Subcutaneous abdominal adipose tissue (tissue), 5 donors: ENCODE measurements around the gene EARS2.

Experiments used
- H3K27ac ChIP-seq: one replicate; pipeline ENCODE4 v1.7.0; 2013; ENCODE audit warnings: low read depth, mild to moderate bottlenecking, inconsistent platforms, low read length, moderate library complexity
- H3K27me3 ChIP-seq, 5 donors: one replicate each; pipeline ENCODE4 v1.7.0; 2013; ENCODE audit warnings: low read length in 5 of 5, inconsistent platforms in 1 of 5; ENCODE audit not compliant: control insufficient read depth in 5 of 5, insufficient read depth in 4 of 5
- H3K36me3 ChIP-seq, 5 donors: one replicate each; pipeline ENCODE4 v1.7.0; 2013; ENCODE audit warnings: low read length in 5 of 5; ENCODE audit not compliant: control insufficient read depth in 5 of 5, insufficient read depth in 5 of 5
- H3K4me1 ChIP-seq, 5 donors: one replicate each; pipeline ENCODE4 v1.7.0; 2013; ENCODE audit warnings: low read length in 5 of 5, mild to moderate bottlenecking in 3 of 5, moderate library complexity in 1 of 5; ENCODE audit not compliant: control insufficient read depth in 5 of 5, insufficient read depth in 5 of 5
- H3K4me3 ChIP-seq, 5 donors: one replicate each; pipeline ENCODE4 v1.7.0; 2013; ENCODE audit warnings: low read length in 5 of 5, low read depth in 1 of 5
- H3K9ac ChIP-seq, 5 donors: one replicate each; pipeline ENCODE4 v1.7.0; 2013; ENCODE audit warnings: low read length in 5 of 5, mild to moderate bottlenecking in 4 of 5, moderate library complexity in 3 of 5
- H3K9me3 ChIP-seq, 5 donors: one replicate each; pipeline ENCODE4 v1.7.0; 2013; ENCODE audit warnings: low read length in 5 of 5; ENCODE audit not compliant: control insufficient read depth in 5 of 5
- donor health status: healthy.
- donor health status: healthy.
- donor health status: healthy.
- donor health status: healthy.
- donor health status: healthy.

Gene EARS2

DNA sequence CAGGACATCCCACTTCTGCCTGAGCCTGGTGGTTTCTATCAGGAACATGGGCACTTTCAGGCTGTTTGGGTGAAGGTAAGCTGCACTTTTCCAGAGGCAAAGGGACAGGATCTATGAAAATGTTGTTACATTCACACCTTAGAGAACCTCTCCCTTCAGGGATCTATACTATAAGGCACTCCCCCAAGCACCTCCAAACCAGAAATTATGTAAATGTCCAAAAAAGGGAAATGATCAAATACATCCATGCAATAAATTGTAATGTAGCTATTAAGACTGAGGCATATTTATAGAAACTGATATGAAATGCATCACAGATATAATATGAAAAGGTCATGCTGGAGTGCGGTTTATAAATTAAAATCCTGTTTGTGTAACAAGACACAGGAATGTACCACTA is 80.9 kb downstream of the EARS2 start:
- Histone ChIP-seq H3K9me3 (no peaks in the 10 kb centered on the region), H3K4me3 (no peak overlapping the region), H3K27me3 (no peaks in the 10 kb centered on the region), H3K36me3 (peaks cover 10 to 87% (median 75%) of the 10 kb centered on the region in 5 donors), H3K27ac (no peak overlapping the region), H3K4me1 (peaks cover 0 to 9% (median 0%) of the 10 kb centered on the region in 5 donors), H3K9ac (no peak overlapping the region)
